Progenitor cell of endocrine pancreas (in vitro differentiated cells): ENCODE data around the gene EIF2S2. TPM values are rescaled to one million over a fixed set of nuclear protein-coding genes. Genes with fewer than 3 reads are reported as not detected.

ENCODE experiments used
- DNase-seq: peaks from one replicate; pipeline ENCODE4 v3.0.0; 2021; ENCODE audit warnings: low spot score; ENCODE audit not compliant: unreplicated experiment
- H3K27ac Mint-ChIP-seq: 2 replicates; pipeline ENCODE4 v1.8.0; 2021; ENCODE audit warnings: mild to moderate bottlenecking, moderate library complexity, mixed read lengths
- H3K27me3 Mint-ChIP-seq: 2 replicates; pipeline ENCODE4 v1.8.0; 2021; ENCODE audit warnings: mixed read lengths
- H3K36me3 Mint-ChIP-seq: 2 replicates; pipeline ENCODE4 v1.8.0; 2022; ENCODE audit warnings: mixed read lengths; ENCODE audit not compliant: insufficient read depth
- H3K4me1 Mint-ChIP-seq: 2 replicates; pipeline ENCODE4 v1.8.0; 2021; ENCODE audit warnings: low read depth, mixed read lengths
- H3K4me3 Mint-ChIP-seq: 2 replicates; pipeline ENCODE4 v1.8.0; 2021; ENCODE audit warnings: low read depth, mild to moderate bottlenecking, moderate library complexity, mixed read lengths
- H3K9me3 Mint-ChIP-seq: 2 replicates; pipeline ENCODE4 v1.8.0; 2021; ENCODE audit warnings: low read depth, mixed read lengths
- CTCF ChIP-seq: fragments of 200-600 bp; sonication (generic); IDR thresholded peaks from one replicate; pipeline ENCODE4 v1.5.0; 2021; ENCODE audit warnings: antibody characterized with exemption, mild to moderate bottlenecking; ENCODE audit not compliant: unreplicated experiment
- total RNA-seq: library from RNA; stranded (reverse); gene quantifications from 2 replicates; pipeline ENCODE4 v1.2.1, GENCODE V29; 2021

EIF2S2 gene
- total RNA-seq, 1 donor from 2014 or later: 84.0 TPM

GRCh38 chr20:34096699-34097444 is 15.2 kb downstream of the EIF2S2 start:
- H3K4me3 Mint-ChIP-seq: no peak overlapping the region
- H3K27me3 Mint-ChIP-seq: no peaks in the 10 kb centered on the region
- peaks cover 63% of the 10 kb centered on the region for H3K36me3 Mint-ChIP-seq
- DNase-seq: no peak
- no peaks in the 10 kb centered on the region for H3K9me3 Mint-ChIP-seq
- peaks cover 2% of the 10 kb centered on the region for H3K4me1 Mint-ChIP-seq
- H3K27ac Mint-ChIP-seq: peak overlapping the region; percentile 57
- TF ChIP-seq CTCF: no peak

GRCh38 chr20:34095825-34096224 is 16.2 kb downstream of the EIF2S2 start:
- no peaks in the 10 kb centered on the region for H3K27me3 Mint-ChIP-seq
- TF ChIP-seq CTCF: no peak
- peaks cover 2% of the 10 kb centered on the region for H3K4me1 Mint-ChIP-seq
- H3K36me3 Mint-ChIP-seq: peaks cover 62% of the 10 kb centered on the region
- H3K9me3 Mint-ChIP-seq: no peaks in the 10 kb centered on the region
- DNase-seq: no peak
- H3K4me3 Mint-ChIP-seq: no peak overlapping the region
- H3K27ac Mint-ChIP-seq: no peak overlapping the region

GRCh38 chr20:34093895-34094294 is 18.1 kb downstream of the EIF2S2 start:
- H3K9me3 Mint-ChIP-seq: no peaks in the 10 kb centered on the region
- no peak overlapping the region for H3K27ac Mint-ChIP-seq
- no peak for DNase-seq
- no peaks in the 10 kb centered on the region for H3K27me3 Mint-ChIP-seq
- H3K36me3 Mint-ChIP-seq: peaks cover 65% of the 10 kb centered on the region
- no peaks in the 10 kb centered on the region for H3K4me1 Mint-ChIP-seq
- TF ChIP-seq CTCF: no peak
- no peak overlapping the region for H3K4me3 Mint-ChIP-seq

- Mint-ChIP-seq H3K4me3 (no peak overlapping the region), H3K27me3 (no peaks in the 10 kb centered on the region), H3K4me1 (no peaks in the 10 kb centered on the region), H3K9me3 (no peaks in the 10 kb centered on the region), H3K27ac (peak overlapping the region; percentile 85), H3K36me3 (peaks cover 67% of the 10 kb centered on the region)
- TF ChIP-seq CTCF: no peak
- DNase-seq: no peak
Observed at GRCh38 chr20:34091637-34092200, 20.3 kb downstream of the EIF2S2 start.

GRCh38 chr20:34090645-34091044 is 21.4 kb downstream of the EIF2S2 start:
- H3K36me3 Mint-ChIP-seq: peaks cover 59% of the 10 kb centered on the region
- H3K27ac Mint-ChIP-seq: no peak overlapping the region
- H3K4me3 Mint-ChIP-seq: no peak overlapping the region
- no peak for TF ChIP-seq CTCF
- DNase-seq: no peak
- no peaks in the 10 kb centered on the region for H3K4me1 Mint-ChIP-seq
- no peaks in the 10 kb centered on the region for H3K27me3 Mint-ChIP-seq
- H3K9me3 Mint-ChIP-seq: no peaks in the 10 kb centered on the region
